HPDE6-E6E7 (cell line): ENCODE measurements around the gene TAAR8.
"Not testable (repeated sequence)": the region's sequence is repeated elsewhere in the genome, so short reads cannot be mapped to it uniquely, and the experiment has no call there.

Source experiments
- DNase-seq: peaks from one replicate; pipeline ENCODE4 v3.0.0; 2011; ENCODE audit warnings: missing footprints; ENCODE audit errors: extremely low spot score

TAAR8 gene

GRCh38 chr6:132548746-132549463 lies 3.6 kb upstream of the TAAR8 start:
- no peak for DNase-seq

- DNase-seq = no peak
Measured at GRCh38 chr6:132551214-132551613, 1.3 kb upstream of the TAAR8 start.

- not testable (repeated sequence) for DNase-seq
Measured at GRCh38 chr6:132560087-132560486, 7.6 kb downstream of the TAAR8 start.

GRCh38 chr6:132566404-132566803 lies 13.9 kb downstream of the TAAR8 start:
- no peak for DNase-seq

GRCh38 chr6:132567566-132567965 lies 15.1 kb downstream of the TAAR8 start:
- DNase-seq = no peak

GRCh38 chr6:132568611-132569010 lies 16.1 kb downstream of the TAAR8 start:
- DNase-seq = no peak

- no peak for DNase-seq
Measured at GRCh38 chr6:132569170-132569569, 16.7 kb downstream of the TAAR8 start.

- DNase-seq = no peak
Measured at GRCh38 chr6:132570221-132570777, 17.8 kb downstream of the TAAR8 start, which contains the start of gene TAAR6. TSS of gene TAAR6 (plus strand) at chr6:132570322. CDS start at chr6:132570322, 0 bp downstream.

GRCh38 chr6:132571774-132572173 lies 19.3 kb downstream of the TAAR8 start:
- no peak for DNase-seq

- no peak for DNase-seq
Measured at GRCh38 chr6:132584698-132585097, 32.2 kb downstream of the TAAR8 start.

GRCh38 chr6:132587424-132587823 lies 35.0 kb downstream of the TAAR8 start:
- no peak for DNase-seq

GRCh38 chr6:132589454-132589853 lies 37.0 kb downstream of the TAAR8 start, which contains the start of gene TAAR5:
TSS of gene TAAR5 (minus strand) at chr6:132589741. CDS start at chr6:132589686, 55 bp downstream.
- DNase-seq = no peak

- DNase-seq = no peak
Measured at GRCh38 chr6:132590362-132590761, 37.9 kb downstream of the TAAR8 start.

GRCh38 chr6:132592855-132593254 lies 40.4 kb downstream of the TAAR8 start:
- no peak for DNase-seq

- DNase-seq = no peak
Measured at GRCh38 chr6:132596201-132596600, 43.7 kb downstream of the TAAR8 start.

GRCh38 chr6:132598473-132598872 lies 46.0 kb downstream of the TAAR8 start:
- DNase-seq = peak; percentile 23

GRCh38 chr6:132600900-132601299 lies 48.4 kb downstream of the TAAR8 start:
- not testable (repeated sequence) for DNase-seq
